Measurements from ENCODE around the gene ARL14EP.

DNA sequence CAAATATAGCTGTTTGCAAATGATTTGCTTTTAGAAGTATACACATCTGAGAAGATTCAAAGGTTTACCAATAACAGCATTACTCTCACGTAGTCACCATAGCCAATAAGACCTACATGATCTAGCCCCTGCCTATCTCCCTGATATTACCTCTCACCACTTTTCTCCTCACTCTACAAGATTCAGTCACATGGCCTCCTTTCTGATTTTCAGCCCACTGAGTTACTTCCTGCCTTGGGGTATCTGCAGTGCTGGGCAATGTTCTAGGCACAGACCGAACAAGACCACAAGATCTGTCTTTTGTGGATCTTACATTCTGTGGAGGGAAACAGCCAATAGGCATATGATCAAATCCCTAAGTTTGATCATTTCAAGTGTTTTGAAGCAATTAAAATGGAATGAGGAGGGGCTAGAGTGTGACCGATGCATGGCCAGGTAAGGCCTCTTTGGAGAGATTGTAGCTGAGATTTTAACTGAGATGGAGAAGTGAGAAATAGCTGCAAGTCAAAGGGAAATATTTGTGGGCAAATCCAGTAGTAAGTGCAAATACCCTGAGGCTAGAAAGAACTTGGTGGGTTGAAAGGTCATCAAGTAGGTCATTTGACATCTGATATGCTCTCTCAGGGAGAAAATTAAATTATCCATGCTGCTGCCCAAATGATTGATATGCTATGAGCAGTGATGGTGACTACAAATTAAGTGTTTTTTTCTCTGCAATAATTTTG, 43.1 kb downstream of the ARL14EP start:
- TF ChIP-seq, protein P1, sequence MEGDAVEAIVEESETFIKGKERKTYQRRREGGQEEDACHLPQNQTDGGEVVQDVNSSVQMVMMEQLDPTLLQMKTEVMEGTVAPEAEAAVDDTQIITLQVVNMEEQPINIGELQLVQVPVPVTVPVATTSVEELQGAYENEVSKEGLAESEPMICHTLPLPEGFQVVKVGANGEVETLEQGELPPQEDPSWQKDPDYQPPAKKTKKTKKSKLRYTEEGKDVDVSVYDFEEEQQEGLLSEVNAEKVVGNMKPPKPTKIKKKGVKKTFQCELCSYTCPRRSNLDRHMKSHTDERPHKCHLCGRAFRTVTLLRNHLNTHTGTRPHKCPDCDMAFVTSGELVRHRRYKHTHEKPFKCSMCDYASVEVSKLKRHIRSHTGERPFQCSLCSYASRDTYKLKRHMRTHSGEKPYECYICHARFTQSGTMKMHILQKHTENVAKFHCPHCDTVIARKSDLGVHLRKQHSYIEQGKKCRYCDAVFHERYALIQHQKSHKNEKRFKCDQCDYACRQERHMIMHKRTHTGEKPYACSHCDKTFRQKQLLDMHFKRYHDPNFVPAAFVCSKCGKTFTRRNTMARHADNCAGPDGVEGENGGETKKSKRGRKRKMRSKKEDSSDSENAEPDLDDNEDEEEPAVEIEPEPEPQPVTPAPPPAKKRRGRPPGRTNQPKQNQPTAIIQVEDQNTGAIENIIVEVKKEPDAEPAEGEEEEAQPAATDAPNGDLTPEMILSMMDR (conservative IDR thresholded peaks at IDR 0.05) = no peak
- no peak for TF ChIP-seq ZFX (IDR thresholded peaks at IDR 0.05)

Measured in C4-2B (cell line).